HepG2 (cell line): Measurements from ENCODE around the gene TTC39C. TPM values are rescaled to one million over a fixed set of nuclear protein-coding genes. Genes with fewer than 3 reads are reported as not detected.

ENCODE experiments used
- ATAC-seq: fragments of 200-7000 bp; cut with Tn5 transposase; 3 replicates; pipeline ENCODE4 v1.9.1; 2020; ENCODE audit warnings: mild to moderate bottlenecking, moderate library complexity
- BruUV-seq: library from RNA; stranded (reverse); fragments of 400-500 nt; replicated peaks from 2 replicates; lab custom pipeline; 2021; lab: Mats Ljungman, UMichigan
- CTCF ChIA-PET: fragments of 300-600 bp; formaldehyde crosslinking; extraction: SDS; loops from one replicate; lab custom pipeline; 2021; ENCODE audit warnings: low total read pairs, inconsistent platforms, low intra/inter-chr PET ratio; lab: Yijun Ruan, JAX
- POLR2A ChIA-PET: fragments of 350-600 bp; sonication (Branson Sonifier 250); formaldehyde crosslinking; loops from one replicate; lab custom pipeline; 2020; ENCODE audit warnings: antibody characterized with exemption, inconsistent platforms; lab: Yijun Ruan, JAX
- DNase-seq: peaks from one replicate; pipeline ENCODE4 v3.0.0-alpha.2; 2015; ENCODE audit warnings: low spot score
- FAIRE-seq: peaks from 3 replicates; lab custom pipeline; 2011; peaks lifted over from hg19 to GRCh38; lab: Jason Lieb, UNC
- H2AFZ ChIP-seq: one replicate; pipeline ENCODE4 v1.6.1; 2011; ENCODE audit warnings: low read length, inconsistent platforms
- H3K27ac ChIP-seq: fragments of 300-600 bp; 3 replicates; pipeline ENCODE4 v1.8.0; 2011; ENCODE audit warnings: mixed run types, mild to moderate bottlenecking, mixed read lengths, low read length, inconsistent platforms; ENCODE audit not compliant: insufficient read depth; ENCODE audit errors: extremely low read length
- H3K27me3 ChIP-seq, 2 experiments: fragments of 200-600 bp in 1 of 2; 2 replicates in 1 of 2; 3 replicates in 1 of 2; pipeline versions ENCODE4 v1.6.0 to v1.8.0; 2011; ENCODE audit warnings: low read length in 2 of 2, mild to moderate bottlenecking in 2 of 2, moderate library complexity in 2 of 2, inconsistent platforms in 1 of 2; ENCODE audit not compliant: insufficient read depth in 2 of 2, control insufficient read depth in 1 of 2
- H3K36me3 ChIP-seq, 2 experiments: fragments of 200-600 bp in 1 of 2; replicated peaks in 1 of 2; 2 replicates in 1 of 2; 3 replicates in 1 of 2; pipeline versions ENCODE4 v1.5.1 to v1.8.0; 2011; ENCODE audit warnings: low read length in 2 of 2, inconsistent platforms in 1 of 2; ENCODE audit not compliant: insufficient read depth in 2 of 2, control insufficient read depth in 1 of 2
- H3K4me1 ChIP-seq: 2 replicates; pipeline ENCODE4 v1.5.1; 2012; ENCODE audit warnings: low read length, inconsistent platforms; ENCODE audit not compliant: insufficient read depth
- H3K4me2 ChIP-seq: 2 replicates; pipeline ENCODE4 v1.6.0; 2011; ENCODE audit warnings: low read depth, low read length, inconsistent platforms
- H3K4me3 ChIP-seq, 3 experiments: fragments of 200-600 bp in 1 of 3; sonication (generic), shearing (Covaris generic) in 1 of 3; replicated peaks in 1 of 3; 2 replicates each; pipeline ENCODE4 v1.5.1; 2011 to 2016; ENCODE audit warnings: low read length in 3 of 3, inconsistent platforms in 2 of 3, low read depth in 2 of 3, mild to moderate bottlenecking in 2 of 3, control low read depth in 1 of 3, mixed read lengths in 1 of 3; ENCODE audit not compliant: insufficient read depth in 1 of 3
- H3K79me2 ChIP-seq: one replicate; pipeline ENCODE4 v1.6.1; 2011; ENCODE audit warnings: low read length, inconsistent platforms; ENCODE audit not compliant: insufficient read depth
- H3K9ac ChIP-seq: 2 replicates; pipeline ENCODE4 v1.6.0; 2011; ENCODE audit warnings: mild to moderate bottlenecking, low read depth, low read length, inconsistent platforms; ENCODE audit not compliant: insufficient read depth
- H3K9me3 ChIP-seq: 2 replicates; pipeline ENCODE4 v1.5.1; 2012; ENCODE audit warnings: mild to moderate bottlenecking, low read length
- H4K20me1 ChIP-seq: 2 replicates; pipeline ENCODE4 v1.6.0; 2011; ENCODE audit warnings: inconsistent platforms, mild to moderate bottlenecking, low read length, moderate library complexity; ENCODE audit not compliant: insufficient read depth
- HCFC1 ChIP-seq: fragments of 150-350 bp; IDR thresholded peaks from 2 replicates; pipeline ENCODE4 v1.6.1; 2014; ENCODE audit warnings: low read depth, low read length
- NFYB ChIP-seq: sonication (generic); formaldehyde crosslinking; IDR thresholded peaks from 2 replicates; pipeline ENCODE4 v1.4.0; 2020; ENCODE audit warnings: missing genetic modification reagents
- ZIK1 ChIP-seq: sonication (generic); formaldehyde crosslinking; IDR thresholded peaks from 2 replicates; pipeline ENCODE4 v1.5.0; 2020; ENCODE audit warnings: mild to moderate bottlenecking, low read depth, missing genetic modification reagents, borderline replicate concordance
- ZNF703 ChIP-seq: sonication (generic); formaldehyde crosslinking; IDR thresholded peaks from 2 replicates; pipeline ENCODE4 v1.5.1; 2020; ENCODE audit warnings: missing genetic modification reagents, mild to moderate bottlenecking, moderate library complexity, borderline replicate concordance
- ZSCAN21 ChIP-seq: sonication (generic); formaldehyde crosslinking; IDR thresholded peaks from 2 replicates; pipeline ENCODE4 v1.8.0; 2022; ENCODE audit warnings: mild to moderate bottlenecking, missing genetic modification reagents, moderate library complexity, borderline replicate concordance
- WGBS: methylation state at CpG from one replicate; pipeline ENCODE4 v1.1.6; 2017; ENCODE audit warnings: low lambda C conversion rate; 5-methylcytosine and 5-hydroxymethylcytosine counted together
- in situ Hi-C: cut with HindIII; loops from 2 replicates; pipeline ENCODE4 v1.10.0; 2017; ENCODE audit warnings: low pct_unique_long_range_greater_than_20kb; ENCODE audit not compliant: extremely low pct_ligation_motif_present
- intact Hi-C: fragments of 100-400 bp; cut with micrococcal nuclease; formaldehyde crosslinking; loops from one replicate; pipeline ENCODE4 v1.10.0; 2022; ENCODE audit not compliant: unreplicated experiment
- polyA plus RNA-seq, 8 experiments: library from polyadenylated mRNA; depleted of rRNA in 3 of 8; stranded (reverse) in 7 of 8; unstranded in 1 of 8; fragments of >200 nt; fragmentation: Illumina TruSeq in 4 of 8; extraction: Trizol in 4 of 8; gene quantifications; 2 replicates each; pipeline versions ENCODE4 v1.2.1 to v1.2.3, GENCODE V29; 2011 to 2016; ENCODE audit warnings: low read depth in 4 of 8, missing spikeins in 1 of 8, mixed read lengths in 1 of 8; ENCODE audit not compliant: insufficient read depth in 1 of 8
- total RNA-seq, 5 experiments: library from RNA; depleted of rRNA; stranded (reverse); fragments of >200 nt; fragmentation: Illumina TruSeq; extraction: Trizol; gene quantifications; 2 replicates each; pipeline ENCODE4 v1.2.3, GENCODE V29; 2016; ENCODE audit warnings: low read depth in 1 of 5
- TF ChIP-seq, protein P1 (sequence below): IDR thresholded peaks from 2 replicates; pipeline ENCODE4 v1.6.1; 2018; ENCODE audit warnings: missing genetic modification reagents
- TF ChIP-seq, protein P2 (sequence below): sonication (generic); formaldehyde crosslinking; IDR thresholded peaks from 2 replicates; pipeline ENCODE4 v1.5.0; 2020; ENCODE audit warnings: missing genetic modification reagents

Gene TTC39C
- total and polyA plus RNA-seq, 2 of the 13 experiments (the other 11 are each of a cell fraction or from before 2014, with no cell fraction given): 19.1 to 25.9 TPM

DNA sequence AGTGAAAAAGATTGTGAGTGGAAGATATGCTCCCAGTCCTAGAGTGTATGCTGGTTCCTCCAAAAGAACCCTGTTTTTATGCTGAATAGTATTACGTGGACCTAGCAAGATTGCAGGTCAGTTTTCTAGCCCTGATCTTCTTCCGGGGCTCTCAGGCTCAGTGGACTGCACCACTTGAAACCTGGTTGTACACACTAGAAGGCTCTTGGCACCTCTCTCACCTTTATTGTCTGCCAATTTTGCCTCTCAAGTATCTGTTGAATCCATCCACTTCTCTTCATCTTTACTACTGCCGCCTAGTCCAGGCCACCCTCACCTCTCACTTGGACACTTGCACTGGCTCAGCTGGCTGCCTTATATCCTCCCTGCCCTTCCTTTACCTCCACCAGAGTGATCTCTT, 16.8 kb downstream of the TTC39C start:
- Histone ChIP-seq H3K9ac (no peak overlapping the region), H3K4me3 (no peak overlapping the region), H2AFZ (no peak overlapping the region), H3K36me3 (no peaks in the 10 kb centered on the region), H3K9me3 (no peaks in the 10 kb centered on the region), H3K4me1 (peaks cover 16% of the 10 kb centered on the region), H4K20me1 (no peaks in the 10 kb centered on the region), H3K79me2 (peaks cover 3% of the 10 kb centered on the region), H3K4me2 (no peak overlapping the region), H3K27me3 (no peaks in the 10 kb centered on the region), H3K27ac (no peak overlapping the region)
- ATAC-seq (no peak), DNase-seq (no peak), FAIRE-seq (no peak)
- ChIA-PET CTCF (no interaction called here), POLR2A (no interaction called here)
- BruUV-seq: no TSS peak
- 100% methylated on average over 3 of the region's 3 CpGs for whole genome bisulfite sequencing
- in situ Hi-C loops: no loop called here
- TF ChIP-seq ZSCAN21 (CRISPR knock-in tag) (no peak), NFYB (CRISPR knock-in tag) (no peak), ZIK1 (CRISPR knock-in tag) (no peak), HCFC1 (no peak), ZNF703 (CRISPR knock-in tag) (no peak)
- TF ChIP-seq, protein P1, sequence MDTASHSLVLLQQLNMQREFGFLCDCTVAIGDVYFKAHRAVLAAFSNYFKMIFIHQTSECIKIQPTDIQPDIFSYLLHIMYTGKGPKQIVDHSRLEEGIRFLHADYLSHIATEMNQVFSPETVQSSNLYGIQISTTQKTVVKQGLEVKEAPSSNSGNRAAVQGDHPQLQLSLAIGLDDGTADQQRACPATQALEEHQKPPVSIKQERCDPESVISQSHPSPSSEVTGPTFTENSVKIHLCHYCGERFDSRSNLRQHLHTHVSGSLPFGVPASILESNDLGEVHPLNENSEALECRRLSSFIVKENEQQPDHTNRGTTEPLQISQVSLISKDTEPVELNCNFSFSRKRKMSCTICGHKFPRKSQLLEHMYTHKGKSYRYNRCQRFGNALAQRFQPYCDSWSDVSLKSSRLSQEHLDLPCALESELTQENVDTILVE (CRISPR knock-in tag): no peak
- TF ChIP-seq, protein P2, sequence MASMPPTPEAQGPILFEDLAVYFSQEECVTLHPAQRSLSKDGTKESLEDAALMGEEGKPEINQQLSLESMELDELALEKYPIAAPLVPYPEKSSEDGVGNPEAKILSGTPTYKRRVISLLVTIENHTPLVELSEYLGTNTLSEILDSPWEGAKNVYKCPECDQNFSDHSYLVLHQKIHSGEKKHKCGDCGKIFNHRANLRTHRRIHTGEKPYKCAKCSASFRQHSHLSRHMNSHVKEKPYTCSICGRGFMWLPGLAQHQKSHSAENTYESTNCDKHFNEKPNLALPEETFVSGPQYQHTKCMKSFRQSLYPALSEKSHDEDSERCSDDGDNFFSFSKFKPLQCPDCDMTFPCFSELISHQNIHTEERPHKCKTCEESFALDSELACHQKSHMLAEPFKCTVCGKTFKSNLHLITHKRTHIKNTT (CRISPR knock-in tag): no peak
- intact Hi-C loops: loop anchor here (5.0 kb wide), 1 partner anchor 46 kb away; no protein-coding TSS in a partner anchor
